Endothelial cell of umbilical vein (primary cell): Measurements from ENCODE around the gene EIF2D.

Experiments
- EZH2 ChIP-seq: IDR thresholded peaks from 2 replicates; pipeline ENCODE4 v1.6.1; 2012; ENCODE audit warnings: borderline replicate concordance, low read depth, mild to moderate bottlenecking, moderate library complexity, low read length, inconsistent platforms; ENCODE audit not compliant: severe bottlenecking
- JUN ChIP-seq: IDR thresholded peaks from 2 replicates; pipeline ENCODE4 v1.6.1; 2011; ENCODE audit warnings: borderline replicate concordance, low read depth; ENCODE audit not compliant: insufficient read length, insufficient read depth
- POLR2AphosphoS5 ChIP-seq: IDR thresholded peaks from 2 replicates; pipeline ENCODE4 v1.6.1; 2012; ENCODE audit warnings: low read depth, mild to moderate bottlenecking, control low read depth, low read length, moderate library complexity; ENCODE audit not compliant: insufficient read depth

- TF ChIP-seq JUN (no peak), EZH2 (no peak), POLR2AphosphoS5 (no peak)
Observed at GRCh38 chr1:206551296-206551985, 60.8 kb downstream of the EIF2D start.
